GM12865 (cell line): Measurements from ENCODE around the gene SYT1.

Source experiments
- DNase-seq: peaks from one replicate; pipeline ENCODE4 v3.0.0; 2010; ENCODE audit warnings: low read depth
- H3K4me3 ChIP-seq: 2 replicates; pipeline ENCODE4 v1.5.1; 2011; ENCODE audit warnings: mild to moderate bottlenecking, low read depth, low read length, control low read depth
- CTCF ChIP-seq: IDR thresholded peaks from 2 replicates; pipeline ENCODE4 v1.5.1; 2011; ENCODE audit warnings: low read length, control low read depth, low read depth, inconsistent platforms; ENCODE audit not compliant: insufficient read depth; ENCODE audit errors: missing control alignments

Gene SYT1

GRCh38 chr12:79250960-79251755 lies 386.6 kb downstream of the SYT1 start:
- no peak overlapping the region for H3K4me3 ChIP-seq
- DNase-seq, result no peak
- no peak for TF ChIP-seq CTCF

DNA sequence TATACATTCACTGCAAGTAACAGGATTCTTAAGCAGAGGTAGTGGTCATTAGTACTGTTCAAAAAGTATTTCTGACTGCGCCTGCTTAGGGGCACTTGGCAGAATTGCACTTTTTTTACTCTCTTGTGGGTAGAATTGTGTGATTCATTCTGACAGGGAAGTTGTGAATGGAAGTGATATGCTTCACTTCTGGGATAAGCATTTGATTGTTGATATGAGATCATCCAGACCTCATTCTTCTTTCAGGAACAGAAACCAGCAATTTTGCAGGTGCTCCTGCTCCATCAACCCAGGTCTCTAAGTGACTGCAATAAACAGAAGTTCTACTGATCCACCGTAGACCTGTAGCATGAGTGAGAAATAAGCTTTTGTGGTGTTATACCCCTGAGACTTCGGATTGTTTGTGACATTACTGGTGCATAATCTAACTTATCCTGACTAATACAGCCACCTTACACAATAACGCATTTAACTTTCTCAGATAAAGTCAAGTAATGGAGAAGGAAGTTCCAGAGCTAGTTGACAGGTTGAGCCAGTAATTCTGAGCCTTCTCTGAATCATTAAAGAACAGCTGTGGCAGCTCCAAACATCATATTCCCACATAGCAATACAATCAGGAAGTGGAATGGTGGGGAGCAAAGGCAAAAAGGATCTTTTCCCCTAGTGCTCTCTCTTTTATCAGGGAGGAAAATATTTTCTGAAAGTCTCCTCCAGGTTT lies 387.9 kb downstream of the SYT1 start:
- H3K4me3 ChIP-seq, result no peak overlapping the region
- no peak for TF ChIP-seq CTCF
- DNase-seq, result no peak

DNA sequence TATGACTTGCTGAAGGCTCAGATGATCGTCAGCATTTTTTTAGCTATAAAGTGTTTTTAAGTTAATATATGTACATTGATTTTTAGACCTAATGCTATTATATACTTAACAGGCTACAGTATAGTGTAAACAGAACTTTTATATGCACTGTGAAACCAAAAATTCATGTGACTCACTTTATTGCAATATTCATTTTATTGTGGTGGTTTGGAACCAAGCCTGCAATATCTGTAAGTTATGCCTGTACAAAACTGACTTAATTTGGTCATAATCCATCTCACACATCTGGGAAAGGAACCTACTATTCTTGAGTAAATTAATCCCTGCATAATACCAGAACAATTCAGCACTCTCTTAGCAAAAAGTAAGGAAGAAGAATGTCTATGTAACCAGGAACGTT lies 390.7 kb downstream of the SYT1 start:
- no peak for TF ChIP-seq CTCF
- no peak overlapping the region for H3K4me3 ChIP-seq
- DNase-seq, result no peak

DNA sequence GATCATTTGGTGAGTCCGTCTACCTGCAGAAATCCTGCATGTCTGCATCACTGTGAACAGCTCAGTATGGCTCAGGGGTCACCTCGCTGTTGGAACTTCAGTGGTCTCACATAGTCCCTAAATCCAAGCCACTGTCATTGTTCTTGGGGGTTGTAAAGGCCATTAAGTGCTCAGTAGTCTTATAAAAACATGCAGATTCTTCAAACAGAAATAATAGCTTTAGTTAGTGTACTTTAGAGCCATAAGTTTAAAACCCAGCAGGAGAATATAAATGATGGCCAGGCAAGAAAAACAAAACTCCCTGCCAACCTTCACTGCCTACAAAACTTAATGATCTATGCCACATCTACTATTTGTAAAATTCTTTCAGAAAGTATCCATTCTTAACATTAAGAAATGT lies 396.3 kb downstream of the SYT1 start:
- no peak for TF ChIP-seq CTCF
- DNase-seq, result no peak
- no peak overlapping the region for H3K4me3 ChIP-seq

DNA sequence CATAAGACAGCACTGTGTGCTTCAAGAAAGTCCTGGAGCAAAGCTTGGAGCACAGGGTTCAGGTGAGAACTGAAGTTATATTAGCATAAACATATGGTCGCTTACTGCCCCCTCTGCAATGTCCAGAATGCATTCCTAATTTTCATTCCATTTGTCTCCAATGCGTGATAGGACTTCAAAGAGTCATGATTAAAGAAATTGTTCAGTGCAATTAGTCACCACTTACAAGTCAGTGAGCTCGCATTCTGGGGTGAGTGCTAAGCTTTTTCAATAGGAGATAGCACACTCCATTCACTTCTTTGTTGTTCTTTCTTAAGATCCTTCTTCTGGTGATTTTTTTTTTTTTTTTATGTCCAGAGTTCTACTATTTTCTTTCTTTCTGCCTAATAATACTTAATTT lies 398.4 kb downstream of the SYT1 start:
- TF ChIP-seq CTCF, result no peak
- DNase-seq, result no peak
- no peak overlapping the region for H3K4me3 ChIP-seq

GRCh38 chr12:79266343-79267144 lies 402.0 kb downstream of the SYT1 start:
- DNase-seq, result no peak
- no peak overlapping the region for H3K4me3 ChIP-seq
- TF ChIP-seq CTCF, result no peak
